Measurements from ENCODE around the gene LRCH4. TPM values are rescaled to one million over a fixed set of nuclear protein-coding genes. Genes with fewer than 3 reads are reported as not detected.

Gene LRCH4
- total RNA-seq (2022; extraction: Qiagen RNA extraction; ENCODE audit: low read depth): 10.6 to 16.3 TPM (median 15.0 TPM) in 5 replicates

GRCh38 chr7:100585511-100586265, at the start of gene LRCH4:
LRCH4 (minus strand) TSS chr7:100586129; CDS start chr7:100586100, 29 bp downstream.

GRCh38 chr7:100611983-100612729, 26.2 kb upstream of the LRCH4 start, which contains the start of gene MOSPD3:
MOSPD3 (plus strand) TSS chr7:100612540; CDS start chr7:100612792, 252 bp downstream.

GRCh38 chr7:100586266-100587025, 517 bp upstream of the LRCH4 start, which contains the start of gene FBXO24:
FBXO24 (plus strand) TSS chr7:100586328; CDS start chr7:100586626, 298 bp downstream.

GRCh38 chr7:100573691-100574361, 12.1 kb downstream of the LRCH4 start, which contains the start of gene SAP25:
SAP25 (minus strand) TSS chr7:100573900; CDS start chr7:100573742, 158 bp downstream.

GRCh38 chr7:100538654-100539435, 47.1 kb downstream of the LRCH4 start, which contains the start of gene AGFG2:
AGFG2 (plus strand) TSS chr7:100539203; CDS start chr7:100539347, 144 bp downstream.

Other genes starting within 250 kb of the LRCH4 start
- gene PILRB, start 228.0 kb downstream of the LRCH4 start, total RNA-seq (2022; extraction: Qiagen RNA extraction; ENCODE audit: low read depth): 25.8 to 35.2 TPM (median 31.2 TPM) in 5 replicates
- 4.0 to 6.4 TPM (median 5.4 TPM) in 5 replicates for gene PILRA, start 212.6 kb downstream of the LRCH4 start, total RNA-seq (2022; extraction: Qiagen RNA extraction; ENCODE audit: low read depth)
- 0.91 to 1.7 TPM (median 1.6 TPM) in 5 replicates for gene ZCWPW1, start 157.4 kb downstream of the LRCH4 start, total RNA-seq (2022; extraction: Qiagen RNA extraction; ENCODE audit: low read depth)
- gene MEPCE, start 156.3 kb downstream of the LRCH4 start, total RNA-seq (2022; extraction: Qiagen RNA extraction; ENCODE audit: low read depth): 41.3 to 51.2 TPM (median 46.2 TPM) in 5 replicates
- gene PPP1R35, start 149.6 kb downstream of the LRCH4 start, total RNA-seq (2022; extraction: Qiagen RNA extraction; ENCODE audit: low read depth): 34.2 to 53.7 TPM (median 51.8 TPM) in 5 replicates
- gene SPACDR, start 121.9 kb downstream of the LRCH4 start, total RNA-seq (2022; extraction: Qiagen RNA extraction; ENCODE audit: low read depth): 0.60 to 0.96 TPM (median 0.77 TPM) in 4 of 5 replicates, not detected in the other
- 30.8 to 38.7 TPM (median 35.0 TPM) in 5 replicates for gene TSC22D4, start 106.9 kb downstream of the LRCH4 start, total RNA-seq (2022; extraction: Qiagen RNA extraction; ENCODE audit: low read depth)
- gene NYAP1, start 102.2 kb downstream of the LRCH4 start, total RNA-seq (2022; extraction: Qiagen RNA extraction; ENCODE audit: low read depth): 0.77 to 1.3 TPM (median 1.2 TPM) in 5 replicates
- 11.3 to 15.4 TPM (median 12.6 TPM) in 5 replicates for gene AGFG2, start 46.9 kb downstream of the LRCH4 start, total RNA-seq (2022; extraction: Qiagen RNA extraction; ENCODE audit: low read depth)
- 0.61 to 0.85 TPM (median 0.71 TPM) in 5 replicates for gene SAP25, start 12.2 kb downstream of the LRCH4 start, total RNA-seq (2022; extraction: Qiagen RNA extraction; ENCODE audit: low read depth)
- 0.14 to 0.60 TPM (median 0.35 TPM) in 5 replicates for gene FBXO24, start 199 bp upstream of the LRCH4 start, total RNA-seq (2022; extraction: Qiagen RNA extraction; ENCODE audit: low read depth)
- 6.2 to 12.4 TPM (median 7.8 TPM) in 5 replicates for gene PCOLCE, start 16.2 kb upstream of the LRCH4 start, total RNA-seq (2022; extraction: Qiagen RNA extraction; ENCODE audit: low read depth)
- 16.2 to 22.1 TPM (median 19.5 TPM) in 5 replicates for gene MOSPD3, start 26.4 kb upstream of the LRCH4 start, total RNA-seq (2022; extraction: Qiagen RNA extraction; ENCODE audit: low read depth)
- gene TFR2, start 55.4 kb upstream of the LRCH4 start, total RNA-seq (2022; extraction: Qiagen RNA extraction; ENCODE audit: low read depth): 2.6 to 3.4 TPM (median 2.9 TPM) in 5 replicates
- gene ACTL6B, start 70.3 kb upstream of the LRCH4 start, total RNA-seq (2022; extraction: Qiagen RNA extraction; ENCODE audit: low read depth): not detected in 5 replicates
- gene GNB2, start 87.6 kb upstream of the LRCH4 start, total RNA-seq (2022; extraction: Qiagen RNA extraction; ENCODE audit: low read depth): 165 to 268 TPM (median 251 TPM) in 5 replicates
- 16.1 to 22.5 TPM (median 17.8 TPM) in 5 replicates for gene GIGYF1, start 108.1 kb upstream of the LRCH4 start, total RNA-seq (2022; extraction: Qiagen RNA extraction; ENCODE audit: low read depth)
- gene POP7, start 120.0 kb upstream of the LRCH4 start, total RNA-seq (2022; extraction: Qiagen RNA extraction; ENCODE audit: low read depth): 72.6 to 107 TPM (median 103 TPM) in 5 replicates
- gene EPO, start 134.3 kb upstream of the LRCH4 start, total RNA-seq (2022; extraction: Qiagen RNA extraction; ENCODE audit: low read depth): 0.03 TPM in 1 of 5 replicates, not detected in the others
- not detected in 5 replicates for gene ZAN, start 147.5 kb upstream of the LRCH4 start, total RNA-seq (2022; extraction: Qiagen RNA extraction; ENCODE audit: low read depth)
- 37.3 to 43.6 TPM (median 42.9 TPM) in 5 replicates for gene EPHB4, start 241.4 kb upstream of the LRCH4 start, total RNA-seq (2022; extraction: Qiagen RNA extraction; ENCODE audit: low read depth)